Hippocampal formation (tissue), 2 donors: ENCODE results near the gene CYP2A6.
"Not testable (repeated sequence)": the region's sequence is repeated elsewhere in the genome, so short reads cannot be mapped to it uniquely, and the experiment has no call there.

Experiments used
- DNase-seq, 2 donors: peaks; one replicate each; lab custom pipeline; 2025; lab: John Stamatoyannopoulos, UW

The CYP2A6 gene

DNA sequence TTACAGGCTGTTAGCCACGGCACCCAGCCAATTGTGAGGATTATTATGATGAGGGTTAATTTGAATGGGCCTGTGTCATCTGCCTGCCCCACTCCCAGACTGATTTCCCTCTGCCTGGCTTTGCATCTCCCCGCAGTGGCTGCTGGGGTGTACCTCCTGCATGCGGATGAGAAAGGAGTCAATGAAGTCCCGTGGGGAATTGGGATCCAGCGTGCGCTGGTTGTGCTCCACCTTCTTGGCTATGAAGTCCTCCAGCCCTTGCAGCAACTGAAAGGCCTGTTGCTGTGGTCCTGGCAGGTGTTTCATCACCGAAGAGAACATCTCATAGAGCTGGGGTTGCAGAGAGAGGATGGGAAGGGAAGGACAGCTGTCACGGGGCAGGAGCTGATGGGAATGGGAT lies 3.5 kb downstream of the CYP2A6 start:
- DNase-seq = not testable (repeated sequence)

DNA sequence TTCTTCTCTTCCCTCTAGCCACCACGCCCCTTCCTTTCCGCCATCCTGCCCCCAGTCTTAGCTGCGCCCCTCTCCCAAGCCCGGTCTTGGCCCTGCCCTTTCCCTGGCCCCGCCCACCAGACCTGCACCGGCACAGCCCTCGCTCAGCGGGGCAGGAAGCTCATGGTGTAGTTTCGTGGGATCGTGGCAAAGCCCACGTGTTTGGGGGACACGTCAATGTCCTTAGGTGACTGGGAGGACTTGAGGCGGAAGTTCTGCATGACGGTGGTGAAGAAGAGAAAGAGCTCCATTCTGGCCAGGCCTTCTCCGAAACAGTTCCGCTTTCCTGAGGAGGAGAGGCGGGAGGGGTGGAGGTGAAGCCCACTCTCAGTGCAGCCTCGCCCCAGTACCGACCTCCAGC lies 6.6 kb downstream of the CYP2A6 start:
- not testable (repeated sequence) for DNase-seq

DNA sequence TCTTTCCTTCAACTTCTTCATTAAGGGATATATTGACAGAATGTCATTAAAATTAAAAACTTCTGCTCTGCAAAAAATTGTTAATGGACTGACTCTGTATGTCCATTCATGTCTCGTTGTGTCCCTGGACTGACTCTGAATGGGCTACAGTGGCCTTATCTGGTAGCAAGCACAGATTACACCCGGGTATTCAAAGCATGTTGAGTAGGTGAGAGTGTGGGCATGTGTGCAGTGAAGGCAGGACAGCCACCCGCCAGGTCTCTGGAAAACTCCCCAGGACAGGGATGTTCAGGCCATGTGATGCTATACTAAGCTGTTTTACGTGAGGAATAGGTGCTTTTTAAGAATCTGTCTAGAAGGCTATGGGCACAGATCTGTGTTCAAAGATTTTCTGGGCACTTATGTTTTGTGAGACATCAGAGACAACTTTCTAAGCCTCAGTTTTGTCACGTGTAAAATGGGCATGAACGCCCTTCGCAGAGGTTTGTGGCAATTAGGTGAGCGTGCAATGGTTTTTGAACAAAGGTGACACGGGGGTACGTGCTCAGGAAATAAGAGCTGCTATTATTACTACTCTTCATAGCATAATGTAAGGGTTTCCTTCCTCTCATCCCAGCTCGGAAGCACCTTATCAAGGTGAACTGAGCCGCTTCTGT lies 7.1 kb downstream of the CYP2A6 start:
- not testable (repeated sequence) for DNase-seq

DNA sequence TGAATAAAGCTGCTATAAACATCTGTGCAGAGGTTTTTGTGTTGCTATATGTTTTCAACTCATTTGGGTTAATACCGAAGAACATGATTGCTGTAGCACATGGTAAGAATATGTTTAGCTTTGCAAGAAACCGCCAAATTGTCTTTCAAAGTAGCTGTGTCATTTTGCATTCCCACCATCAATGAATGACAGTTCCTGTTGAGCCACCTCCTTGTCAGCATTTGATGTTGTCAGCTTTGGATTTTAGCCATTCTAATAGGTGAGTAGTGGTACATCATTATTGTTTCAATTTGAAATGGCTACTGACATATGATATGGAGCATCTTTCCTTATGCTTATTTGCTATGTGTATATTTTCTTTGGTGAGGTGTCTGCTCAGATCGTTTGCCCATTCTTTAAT lies 8.2 kb downstream of the CYP2A6 start:
- DNase-seq = not testable (repeated sequence)

DNA sequence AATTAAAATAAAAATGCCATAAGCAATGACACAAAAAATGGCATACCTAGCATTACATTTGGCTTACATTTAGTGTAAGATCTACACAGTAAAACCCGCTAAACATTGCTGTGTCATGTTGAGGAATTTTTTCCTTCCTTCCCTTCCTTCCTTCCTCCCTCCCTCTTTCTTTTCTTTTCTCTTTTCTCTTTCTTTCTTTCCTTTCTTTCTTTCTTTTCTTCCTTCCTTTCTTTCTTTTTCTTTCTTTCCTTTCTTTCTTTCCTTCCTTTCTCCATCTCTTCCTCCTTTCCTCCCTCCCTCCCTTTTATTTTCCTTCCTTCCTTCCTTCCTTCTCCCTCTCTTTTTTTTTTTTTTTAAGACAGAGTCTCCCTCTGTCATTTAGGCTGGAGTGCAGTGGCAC lies 11.8 kb downstream of the CYP2A6 start:
- DNase-seq = not testable (repeated sequence)

DNA sequence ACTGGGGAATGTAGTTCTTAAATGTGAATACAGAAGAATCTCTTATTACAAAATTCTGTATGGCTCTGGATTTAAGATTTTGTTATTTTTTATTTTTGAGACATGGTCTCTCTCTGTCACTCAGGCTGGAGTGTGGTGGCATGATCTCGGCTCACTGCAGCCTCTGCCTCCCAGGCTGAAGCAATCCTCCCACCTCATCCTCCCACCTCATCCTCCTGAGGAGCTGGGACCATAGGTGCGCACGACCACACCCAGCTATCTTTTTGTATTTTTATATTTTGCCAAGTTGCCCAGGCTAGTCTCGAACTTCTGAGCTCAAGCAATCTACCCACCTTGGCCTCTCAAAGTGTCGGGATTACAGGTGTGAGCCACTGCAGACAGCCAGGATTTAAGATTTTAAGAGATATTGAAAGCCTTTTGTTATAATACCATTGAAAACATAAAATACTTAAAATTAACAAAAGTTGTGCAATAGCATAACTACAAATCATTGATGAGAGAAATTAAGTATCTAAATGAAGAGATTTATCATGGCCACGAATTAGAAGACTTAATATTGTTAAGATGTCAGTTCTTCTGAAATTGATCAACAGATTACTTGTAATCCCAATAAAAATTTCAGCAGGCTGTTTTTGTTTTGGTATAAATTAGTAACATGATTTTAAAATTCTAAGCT lies 13.4 kb downstream of the CYP2A6 start:
- no peak for DNase-seq

DNA sequence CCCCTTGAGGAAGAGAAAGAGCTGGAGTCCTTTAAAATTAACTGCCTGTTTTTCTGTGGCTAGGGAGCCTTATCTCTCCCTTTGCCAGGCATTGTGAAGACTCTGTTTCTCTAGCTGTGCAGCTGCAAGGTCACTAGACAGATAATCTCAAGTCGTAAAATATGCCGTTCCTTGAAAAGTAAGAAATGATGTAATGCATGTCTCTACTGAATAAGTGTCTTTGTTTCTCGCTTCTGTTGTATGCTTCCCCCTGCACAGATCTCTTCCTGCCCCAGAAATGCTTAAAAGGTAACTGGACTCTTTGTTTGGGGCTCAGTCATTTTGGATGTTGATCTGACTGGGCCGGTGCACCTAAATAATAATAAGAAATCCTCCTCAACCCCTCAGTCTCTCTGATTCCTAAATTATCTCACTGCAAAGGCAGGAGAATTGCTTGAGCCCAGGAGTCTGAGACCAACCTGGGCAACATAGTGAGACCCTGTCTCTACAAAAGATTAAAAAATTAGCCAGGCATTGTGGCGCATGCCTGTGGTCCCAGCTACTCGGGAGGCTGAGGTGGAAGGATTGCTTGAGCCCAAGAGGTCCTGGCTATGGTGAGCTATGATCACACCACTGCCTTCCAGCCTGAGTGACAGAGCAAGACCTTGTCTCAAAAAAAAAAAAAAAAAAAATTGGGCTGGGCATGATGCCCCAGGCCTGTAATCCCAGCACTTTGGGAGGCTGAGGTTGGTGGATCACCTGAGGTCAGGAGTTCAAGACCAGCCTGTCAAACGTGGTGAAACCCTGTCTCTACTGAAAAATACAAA lies 16.3 kb downstream of the CYP2A6 start:
- DNase-seq = not testable (repeated sequence)

DNA sequence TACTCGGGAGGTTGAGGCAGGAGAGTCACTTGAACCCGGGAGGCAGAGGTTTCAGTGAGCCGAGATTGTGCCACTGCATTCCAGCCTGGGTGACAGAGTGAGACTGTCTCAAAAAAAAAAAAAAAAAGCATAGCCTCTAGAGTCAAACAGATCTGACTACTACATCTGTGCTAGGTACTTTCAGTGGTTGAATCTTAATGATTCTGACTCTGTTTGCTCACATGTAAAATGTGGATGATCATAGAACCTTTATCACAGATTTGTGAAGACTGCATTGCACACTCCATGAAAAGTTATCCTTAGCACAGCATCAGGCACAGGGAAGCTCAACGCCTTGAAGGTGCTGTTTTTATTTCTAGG lies 17.8 kb downstream of the CYP2A6 start:
- DNase-seq = not testable (repeated sequence)

DNA sequence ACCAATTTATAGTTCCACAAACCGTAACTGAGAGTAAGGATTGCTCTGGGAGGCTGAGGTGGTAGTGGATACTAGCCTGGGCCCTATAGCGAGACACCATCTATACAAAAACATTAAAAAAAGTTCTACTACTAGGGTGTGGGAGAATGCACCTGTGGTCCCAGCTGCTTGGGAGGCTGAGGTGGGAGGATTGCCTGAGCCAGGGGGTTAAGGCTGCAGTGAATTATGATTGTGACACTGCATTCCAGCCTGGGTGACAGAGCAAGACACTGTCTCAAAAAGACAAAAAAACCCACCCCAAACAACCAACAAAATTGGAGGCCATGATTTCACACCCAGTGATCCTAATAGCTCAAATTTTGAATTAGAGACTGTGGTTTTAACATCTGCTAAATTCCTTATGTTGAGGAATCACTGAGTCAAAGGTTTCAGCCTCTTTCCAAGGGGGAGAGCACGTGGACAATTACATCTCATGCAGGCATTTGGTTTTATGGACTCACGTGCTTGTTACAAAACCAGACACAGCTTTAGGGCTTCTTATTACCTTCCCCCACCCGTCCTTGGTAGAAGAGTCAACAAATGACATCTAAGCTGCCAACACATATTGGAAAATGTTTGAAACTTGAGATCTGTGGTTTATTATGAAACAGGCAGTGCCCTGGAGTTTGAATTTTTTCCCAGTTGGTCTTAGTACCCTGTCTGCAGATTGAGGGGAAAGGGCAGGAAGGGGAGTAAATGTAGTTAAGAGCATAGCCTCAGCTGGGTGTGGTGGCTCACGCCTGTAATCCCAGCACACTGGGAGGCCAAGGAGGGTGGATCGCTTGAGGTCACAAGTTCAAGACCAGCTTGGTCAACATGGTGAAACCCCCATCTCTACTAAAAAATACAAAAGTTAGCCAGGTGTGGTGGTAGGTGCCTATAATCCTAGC lies 18.5 kb downstream of the CYP2A6 start:
- no peak for DNase-seq

DNA sequence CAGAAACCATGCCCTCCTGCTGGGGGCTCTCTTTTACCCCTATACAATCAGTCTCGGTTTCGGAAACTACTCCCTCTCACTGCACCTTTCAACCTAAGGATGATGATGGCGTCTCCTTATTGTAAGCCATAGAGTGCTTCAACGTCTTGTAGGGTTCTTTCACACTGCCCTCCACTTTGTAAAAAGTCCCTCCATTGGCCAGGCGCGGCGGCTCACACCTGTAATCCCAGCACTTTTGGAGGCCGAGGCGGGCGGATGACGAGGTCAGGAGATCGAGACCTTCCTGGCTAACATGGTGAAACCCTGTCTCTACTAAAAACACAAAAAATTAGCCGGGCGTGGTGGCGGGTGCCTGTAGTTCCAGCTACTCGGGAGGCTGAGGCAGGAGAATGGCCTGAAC lies 19.5 kb downstream of the CYP2A6 start:
- not testable (repeated sequence) for DNase-seq

DNA sequence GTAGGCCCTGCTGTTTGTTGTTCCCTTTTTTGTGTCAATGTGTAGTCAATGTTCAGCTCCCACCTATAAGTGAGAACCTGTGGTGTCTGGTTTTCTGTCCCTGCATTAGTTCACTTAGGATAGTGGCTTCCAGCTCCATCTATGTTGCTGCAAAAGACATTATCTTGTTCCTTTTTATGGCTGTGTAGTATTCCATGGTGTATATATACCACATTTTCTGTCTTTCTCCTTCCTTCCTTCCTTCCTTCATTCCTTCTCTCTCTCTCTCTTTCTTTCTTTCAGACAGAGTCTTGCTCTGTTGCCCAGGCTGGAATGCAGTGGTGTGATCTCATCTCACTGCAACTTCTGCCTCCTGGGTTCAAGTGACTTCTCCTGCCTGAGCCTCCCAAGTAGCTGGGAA lies 21.0 kb downstream of the CYP2A6 start:
- DNase-seq = no peak

DNA sequence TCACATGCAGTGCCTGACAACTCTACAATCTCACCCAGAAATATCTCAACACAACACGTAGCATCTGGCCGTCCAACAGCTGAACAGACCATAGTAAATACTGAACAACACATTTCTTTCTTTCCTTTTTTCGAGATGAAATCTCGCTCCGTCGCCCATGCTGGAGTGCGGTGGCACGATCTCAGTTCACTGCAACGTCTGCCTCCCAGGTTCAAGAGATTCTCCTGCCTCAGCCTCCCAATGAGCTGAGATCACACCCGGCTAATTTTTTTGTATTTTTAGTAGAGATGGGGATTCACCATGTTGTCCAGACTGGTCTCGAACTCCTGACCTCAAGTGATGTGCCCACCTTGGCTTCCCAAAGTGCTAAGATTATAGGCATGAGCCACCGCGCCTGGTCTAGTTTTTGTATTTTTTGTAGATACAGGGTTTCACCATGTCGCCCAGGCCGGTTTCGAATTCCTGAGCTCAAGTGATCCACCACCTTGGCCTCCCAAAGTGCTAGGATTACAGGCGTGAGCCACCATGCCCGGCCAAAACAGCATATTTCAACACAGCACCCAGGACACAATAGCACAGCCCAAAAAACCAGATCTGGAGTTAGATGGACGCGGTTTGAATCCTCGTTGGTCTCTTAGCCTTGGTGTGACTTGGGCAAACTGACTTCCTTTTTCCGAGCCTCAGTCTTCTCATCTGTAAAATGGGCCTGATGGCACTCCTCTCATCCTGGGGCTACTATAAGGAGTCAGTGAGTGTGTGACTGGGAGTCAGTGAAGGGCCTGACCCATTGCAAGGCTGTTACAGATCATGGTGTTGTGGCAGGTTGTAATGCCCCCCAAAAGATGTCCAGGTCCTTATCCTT lies 22.6 kb downstream of the CYP2A6 start:
- DNase-seq = no peak

DNA sequence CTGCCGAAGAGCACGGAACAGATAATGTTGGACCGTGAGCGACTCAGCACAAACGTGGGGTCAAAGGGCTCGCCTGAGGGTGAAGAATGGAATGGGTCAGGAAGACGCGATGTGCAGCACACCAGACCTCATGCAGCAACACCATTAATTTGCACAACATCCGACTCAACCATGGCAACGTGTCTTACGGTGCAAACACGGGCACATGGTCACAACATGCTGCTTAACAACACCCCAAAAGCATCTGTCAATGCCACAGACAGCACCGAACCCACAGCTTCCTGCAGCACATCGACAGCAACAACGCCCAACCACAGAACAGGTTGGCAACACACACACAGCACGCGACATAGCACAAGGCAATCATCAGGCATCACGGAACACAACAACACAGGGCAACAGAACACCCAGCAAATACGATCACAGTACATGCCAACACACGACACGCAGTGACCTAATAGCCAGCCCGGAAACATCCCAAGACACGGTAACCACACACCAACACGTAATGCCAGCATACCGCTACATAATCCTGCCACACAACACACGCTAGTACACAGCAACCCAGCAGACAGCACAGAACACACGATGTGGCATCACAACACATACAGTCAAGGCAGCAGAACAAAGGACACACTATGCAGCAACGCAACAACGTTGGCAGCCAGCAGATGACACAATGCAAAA lies 23.4 kb downstream of the CYP2A6 start:
- not testable (repeated sequence) for DNase-seq

DNA sequence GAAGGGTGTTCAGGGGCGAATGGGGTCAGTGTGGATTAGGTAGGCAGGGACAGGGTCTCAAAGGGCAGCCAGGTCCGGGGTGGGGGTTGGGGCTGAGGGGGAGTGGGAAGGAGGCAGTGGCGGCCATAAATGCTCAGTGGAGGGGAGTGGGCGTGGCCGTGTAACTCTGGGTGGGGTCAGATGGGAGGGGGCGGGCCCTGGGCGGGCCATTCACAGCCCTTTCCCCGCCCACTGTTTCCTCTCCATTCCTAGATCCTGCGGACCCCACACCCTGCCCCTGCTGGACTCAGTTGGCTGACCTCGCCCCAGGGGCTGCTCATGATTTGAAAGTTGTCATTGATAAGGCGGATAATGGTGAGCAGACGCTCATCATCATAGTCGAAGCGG lies 23.9 kb downstream of the CYP2A6 start:
- not testable (repeated sequence) for DNase-seq

DNA sequence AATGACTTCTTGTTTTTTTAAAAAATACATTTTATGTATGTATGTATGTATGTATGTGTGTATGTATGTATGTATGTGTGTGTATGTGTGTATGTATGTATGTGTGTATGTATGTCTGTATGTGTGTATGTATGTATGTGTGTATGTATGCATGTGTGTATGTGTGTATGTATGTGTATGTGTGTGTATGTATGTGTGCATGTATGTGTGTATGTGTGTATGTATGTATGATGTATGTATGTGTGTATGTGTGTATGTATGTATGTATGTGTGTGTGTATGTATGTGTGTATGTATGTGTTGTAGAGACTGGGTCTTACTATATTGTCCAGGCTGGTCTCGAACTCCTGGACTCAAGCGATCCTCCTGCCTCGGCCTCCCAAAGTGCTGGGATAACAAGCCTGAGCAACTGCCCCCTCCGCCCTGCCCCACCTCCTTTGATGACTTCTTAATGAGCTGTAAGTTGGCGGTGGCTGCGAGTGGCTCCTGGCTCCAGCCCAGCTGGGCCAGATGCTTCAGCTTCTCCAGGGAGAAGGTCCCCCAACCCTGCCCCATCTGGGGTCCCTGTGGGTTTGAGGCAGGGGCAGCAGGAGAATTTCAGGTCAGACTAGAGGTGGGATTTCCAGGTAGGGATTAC lies 24.7 kb downstream of the CYP2A6 start:
- not testable (repeated sequence) for DNase-seq

DNA sequence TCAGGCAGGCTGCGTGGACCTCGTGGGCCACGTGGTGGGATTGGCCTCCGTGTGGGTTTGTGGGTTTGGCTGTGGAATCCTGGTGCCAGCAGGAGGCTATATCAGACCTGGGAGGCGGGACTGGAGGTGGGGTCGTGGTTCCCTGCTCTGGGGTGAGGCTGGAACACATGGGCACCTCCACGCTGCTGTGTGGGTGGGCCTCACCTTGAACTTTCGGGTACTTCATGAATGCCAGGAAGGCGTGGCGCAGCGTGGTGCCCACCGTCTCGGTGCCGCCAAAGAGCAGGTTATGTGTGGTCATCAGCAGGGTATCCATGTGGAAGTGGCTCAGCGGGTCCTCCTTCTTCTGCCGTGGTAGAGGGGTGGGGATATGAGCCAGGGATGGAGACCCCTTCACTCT lies 25.3 kb downstream of the CYP2A6 start:
- not testable (repeated sequence) for DNase-seq

DNA sequence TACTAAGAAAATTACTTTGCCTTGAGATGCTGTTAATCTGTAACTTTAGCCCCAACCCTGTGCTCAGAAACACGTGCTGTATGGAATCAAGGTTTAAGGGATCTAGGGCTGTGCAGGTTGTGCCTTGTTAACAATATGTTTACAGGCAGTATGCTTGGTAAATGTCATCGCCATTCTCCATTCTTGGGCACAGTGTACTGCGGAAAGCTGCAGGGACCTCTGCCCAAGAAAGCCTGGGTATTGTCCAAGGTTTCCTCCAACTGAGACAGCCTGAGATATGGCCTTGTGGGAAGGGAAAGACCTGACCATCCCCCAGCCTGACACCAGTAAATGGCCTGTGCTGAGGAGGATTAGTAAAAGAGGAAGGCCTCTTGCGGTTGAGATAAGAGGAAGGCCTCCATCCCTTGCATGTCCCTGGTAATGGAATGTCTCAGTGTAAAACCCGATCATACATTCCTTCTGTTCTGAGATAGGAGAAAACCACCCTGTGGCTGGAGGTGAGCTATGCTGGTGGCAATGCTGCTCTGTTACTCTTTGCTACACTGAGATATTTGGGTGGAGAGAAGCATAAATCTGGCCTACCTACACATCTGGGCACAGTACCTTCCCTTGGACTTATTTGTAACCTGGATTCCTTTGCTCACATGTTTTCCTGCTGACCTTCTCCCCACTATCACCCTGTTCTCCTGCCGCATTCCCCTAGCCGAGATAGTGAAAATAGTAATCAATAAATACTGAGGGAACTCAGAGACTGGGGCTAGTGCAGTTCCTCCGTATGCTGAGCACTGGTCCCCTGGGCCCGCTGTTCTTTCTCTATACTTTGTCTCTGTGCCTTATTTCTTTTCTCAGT lies 27.3 kb downstream of the CYP2A6 start:
- DNase-seq = not testable (repeated sequence)

DNA sequence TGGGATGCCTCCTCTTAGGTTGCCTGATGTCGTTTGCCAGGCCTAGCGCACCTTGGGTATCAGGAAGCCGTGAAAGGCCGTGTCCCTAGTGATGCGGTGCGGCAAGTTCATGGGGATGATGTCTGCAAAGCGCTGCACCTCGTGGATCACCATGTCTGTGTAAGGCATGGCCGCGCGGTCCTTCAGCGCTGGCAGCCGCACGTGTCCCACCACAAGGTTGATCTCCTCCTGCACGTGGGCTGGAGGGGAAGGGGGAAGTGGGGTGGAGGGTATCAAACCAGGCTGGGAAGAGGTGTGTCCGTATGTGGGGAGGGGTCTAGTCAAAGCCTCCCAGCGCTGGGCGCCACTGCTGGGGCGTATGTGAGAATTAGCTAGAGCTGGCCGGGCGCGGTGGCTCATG lies 28.1 kb downstream of the CYP2A6 start:
- no peak for DNase-seq
